ENCODE results near the gene TNFAIP3. TPM values are rescaled to one million over a fixed set of nuclear protein-coding genes. Genes with fewer than 3 reads are reported as not detected.

The TNFAIP3 gene
- total RNA-seq, 1 donor from 2014 or later, result 3.6 TPM

DNA sequence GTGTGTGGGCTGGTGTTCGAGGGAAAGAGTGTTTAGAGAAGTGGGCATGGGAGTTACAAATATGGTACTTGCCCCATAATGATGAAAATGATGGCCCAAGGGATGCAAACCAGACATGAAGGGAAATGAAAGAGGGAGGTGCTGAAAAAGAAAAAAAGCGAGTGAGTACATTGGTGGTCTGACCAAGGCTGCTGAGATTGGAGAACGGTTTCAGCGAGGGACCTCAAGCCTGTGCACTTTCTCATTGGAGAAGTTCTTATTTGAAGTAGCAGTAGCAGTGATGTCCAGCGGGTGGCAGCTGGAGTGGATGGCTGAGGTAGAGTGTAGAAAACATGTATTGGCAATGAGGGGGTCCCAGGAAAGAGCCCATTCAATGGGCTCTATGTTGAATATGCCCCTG lies 54.8 kb downstream of the TNFAIP3 start:
- Mint-ChIP-seq H3K4me3 (ENCODE audit: low read depth) (no peak overlapping the region), H3K27ac (no peak overlapping the region), H3K4me1 (ENCODE audit: low read depth) (peaks cover 11% of the 10 kb centered on the region), H3K9me3 (ENCODE audit: low read depth) (no peaks in the 10 kb centered on the region), H3K27me3 (no peaks in the 10 kb centered on the region), H3K36me3 (ENCODE audit: insufficient read depth) (no peaks in the 10 kb centered on the region)
- DNase-seq (ENCODE audit: low spot score, unreplicated experiment), result no peak
- peak; percentile 17 for TF ChIP-seq CTCF (IDR thresholded peaks at IDR 0.05; ENCODE audit: unreplicated experiment)

- H3K27ac Mint-ChIP-seq, result no peak overlapping the region
- DNase-seq (ENCODE audit: low spot score, unreplicated experiment), result no peak
- no peaks in the 10 kb centered on the region for H3K36me3 Mint-ChIP-seq (ENCODE audit: insufficient read depth)
- no peaks in the 10 kb centered on the region for H3K27me3 Mint-ChIP-seq
- H3K9me3 Mint-ChIP-seq (ENCODE audit: low read depth), result no peaks in the 10 kb centered on the region
- H3K4me1 Mint-ChIP-seq (ENCODE audit: low read depth), result peaks cover 11% of the 10 kb centered on the region
- H3K4me3 Mint-ChIP-seq (ENCODE audit: low read depth), result no peak overlapping the region
- TF ChIP-seq CTCF (IDR thresholded peaks at IDR 0.05; ENCODE audit: unreplicated experiment), result no peak
Measured at GRCh38 chr6:137923866-137924653, 57.0 kb downstream of the TNFAIP3 start.

GRCh38 chr6:137925141-137925698 lies 58.2 kb downstream of the TNFAIP3 start:
- DNase-seq (ENCODE audit: low spot score, unreplicated experiment), result no peak
- Mint-ChIP-seq H3K9me3 (ENCODE audit: low read depth) (no peaks in the 10 kb centered on the region), H3K4me3 (ENCODE audit: low read depth) (no peak overlapping the region), H3K27ac (no peak overlapping the region), H3K4me1 (ENCODE audit: low read depth) (peaks cover 11% of the 10 kb centered on the region), H3K27me3 (no peaks in the 10 kb centered on the region), H3K36me3 (ENCODE audit: insufficient read depth) (no peaks in the 10 kb centered on the region)
- no peak for TF ChIP-seq CTCF (IDR thresholded peaks at IDR 0.05; ENCODE audit: unreplicated experiment)

DNA sequence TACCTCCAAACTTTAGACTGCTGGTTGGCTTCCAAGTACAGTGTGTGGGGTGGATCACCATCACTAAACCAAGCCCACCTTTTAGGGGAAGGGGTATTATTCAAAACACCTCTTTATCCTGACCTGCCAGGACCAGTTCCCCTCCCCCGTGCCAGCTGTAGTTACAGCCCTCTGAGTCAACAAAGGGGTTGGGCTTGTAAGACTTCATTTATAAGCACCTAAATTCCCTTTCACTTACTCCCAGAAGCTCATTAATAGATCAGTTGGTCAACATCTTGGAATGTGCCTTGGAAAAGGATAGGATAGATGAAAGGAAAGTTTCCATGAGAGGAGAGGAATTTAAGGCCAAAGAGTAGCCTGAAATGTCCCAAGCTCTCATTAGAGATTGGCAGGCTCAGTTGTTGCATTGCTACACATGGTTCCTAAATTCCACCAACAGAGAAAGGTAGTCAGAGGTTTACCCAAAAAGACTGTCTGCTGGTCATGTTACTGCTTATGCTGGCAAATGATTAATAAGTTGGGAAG lies 59.2 kb downstream of the TNFAIP3 start:
- no peak for DNase-seq (ENCODE audit: low spot score, unreplicated experiment)
- TF ChIP-seq CTCF (IDR thresholded peaks at IDR 0.05; ENCODE audit: unreplicated experiment), result no peak
- H3K4me3 Mint-ChIP-seq (ENCODE audit: low read depth), result no peak overlapping the region

DNA sequence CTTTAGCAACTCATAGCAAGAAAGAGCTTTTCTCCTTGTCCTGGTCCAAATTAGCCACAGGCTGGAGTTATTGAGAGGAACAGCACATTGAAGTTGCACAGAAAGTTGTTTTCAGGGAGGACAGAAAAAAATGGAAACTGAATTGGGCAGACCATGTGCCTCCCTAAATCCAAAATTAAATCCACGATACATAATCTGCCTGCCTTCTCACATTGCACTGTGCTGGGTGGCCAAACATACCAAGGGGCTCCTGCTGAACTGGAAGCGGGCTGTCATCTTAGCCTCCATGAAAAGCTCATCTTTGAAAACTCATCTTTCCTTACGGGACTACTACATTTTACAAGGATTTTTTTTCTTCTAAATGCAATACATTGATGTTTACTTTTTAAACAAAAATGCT lies 59.9 kb downstream of the TNFAIP3 start:
- DNase-seq (ENCODE audit: low spot score, unreplicated experiment), result no peak
- H3K9me3 Mint-ChIP-seq (ENCODE audit: low read depth), result no peaks in the 10 kb centered on the region
- no peak for TF ChIP-seq CTCF (IDR thresholded peaks at IDR 0.05; ENCODE audit: unreplicated experiment)
- H3K36me3 Mint-ChIP-seq (ENCODE audit: insufficient read depth), result no peaks in the 10 kb centered on the region
- H3K4me3 Mint-ChIP-seq (ENCODE audit: low read depth), result no peak overlapping the region
- no peaks in the 10 kb centered on the region for H3K27me3 Mint-ChIP-seq
- H3K4me1 Mint-ChIP-seq (ENCODE audit: low read depth), result peaks cover 11% of the 10 kb centered on the region
- H3K27ac Mint-ChIP-seq, result no peak overlapping the region

More for the DNA sequence above, 59.2 kb downstream of the TNFAIP3 start:
- H3K36me3 Mint-ChIP-seq (ENCODE audit: insufficient read depth), result no peaks in the 10 kb centered on the region
- H3K4me1 Mint-ChIP-seq (ENCODE audit: low read depth), result peaks cover 11% of the 10 kb centered on the region
- peak overlapping the region; percentile 22 for H3K27ac Mint-ChIP-seq
- H3K9me3 Mint-ChIP-seq (ENCODE audit: low read depth), result no peaks in the 10 kb centered on the region
- no peaks in the 10 kb centered on the region for H3K27me3 Mint-ChIP-seq
